ENCODE measurements around the gene ZNF638. TPM values are rescaled to one million over a fixed set of nuclear protein-coding genes. Genes with fewer than 3 reads are reported as not detected.

ZNF638 gene
- total and polyA plus RNA-seq, 10 of the 15 experiments (the other 5 are each of a cell fraction or from before 2014, with no cell fraction given), result 37.6 to 133 (median 64.5) TPM

- 48% methylated on average over 2 of the region's 2 CpGs for WGBS (ENCODE audit: insufficient coverage, insufficient replicate concordance, low lambda C conversion rate, missing lambda C conversion rate)
- H3K79me2 ChIP-seq (ENCODE audit: control insufficient read depth, insufficient read depth, low read length), result peaks cover 90% of the 10 kb centered on the region
- FAIRE-seq (no peak), ATAC-seq (no peak), DNase-seq (ENCODE audit: low read depth, low spot score) (no peak)
- H3K27ac ChIP-seq (ENCODE audit: control insufficient read depth, insufficient read depth), result no peak overlapping the region
- H4K20me1 ChIP-seq (ENCODE audit: control insufficient read depth, insufficient read depth), result no peaks in the 10 kb centered on the region; the same call in 1 of the 2 replicates
- CTCF ChIA-PET, result no interaction called here
- H3K27me3 ChIP-seq (replicated peaks in 1 of 2; ENCODE audit: control insufficient read depth in 2 of 2, insufficient read depth in 2 of 2, low read length in 1 of 2), result no peaks in the 10 kb centered on the region
- H3K4me2 ChIP-seq (ENCODE audit: control insufficient read depth, insufficient read depth), result no peak overlapping the region
- TF ChIP-seq MYB (IDR thresholded peaks at IDR 0.05; ENCODE audit: borderline replicate concordance, low read depth, low read length), result no peak
- no peak for TF ChIP-seq RELB (IDR thresholded peaks at IDR 0.05; ENCODE audit: low read depth)
- H3K36me3 ChIP-seq (ENCODE audit: control insufficient read depth in 2 of 2, insufficient read depth in 2 of 2, low read length in 1 of 2), result peaks cover 0 to 4% of the 10 kb centered on the region in 2 experiments; a peak in 1 of 4 replicates
- no peak overlapping the region for H2AFZ ChIP-seq (ENCODE audit: control insufficient read depth, low read depth, low read length)
- RAD21 ChIA-PET (ENCODE audit: unreplicated experiment), result no interaction called here
- no peaks in the 10 kb centered on the region for H3K4me1 ChIP-seq (ENCODE audit: control insufficient read depth, insufficient read depth, low read length)
- in situ Hi-C loops (cut with MboI) (no loop called here), intact Hi-C loops (cut with micrococcal nuclease; ENCODE audit: unreplicated experiment) (no loop called here)
- POLR2A ChIA-PET, result interaction anchor here (1.3 kb wide), 1 partner anchor 14 kb away, joined by 3 read pairs; no protein-coding TSS in a partner anchor
- H3K4me3 ChIP-seq, result no peak overlapping the region
- SMC1A ChIA-PET (ENCODE audit: uncharacterized antibody, unreplicated experiment), result no interaction called here
- no peak overlapping the region for H3K9ac ChIP-seq (ENCODE audit: control insufficient read depth, insufficient read depth, low read length)
- H3K9me3 ChIP-seq (replicated peaks; ENCODE audit: control insufficient read depth, insufficient read depth, low read length), result no peaks in the 10 kb centered on the region
- no TSS peak for BruUV-seq (replicated peaks)
These were observed 6.2 kb downstream of the ZNF638 start for GRCh38 chr2:71337776-71338175.

- in situ Hi-C loops (cut with MboI), result no loop called here
- WGBS (ENCODE audit: insufficient coverage, insufficient replicate concordance, low lambda C conversion rate, missing lambda C conversion rate), result 97% methylated on average over 2 of the region's 2 CpGs
- POLR2A ChIA-PET, result no interaction called here
- Histone ChIP-seq H3K36me3 (ENCODE audit: control insufficient read depth in 2 of 2, insufficient read depth in 2 of 2, low read length in 1 of 2) (peaks cover 0 to 4% of the 10 kb centered on the region in 2 experiments; a peak in 1 of 4 replicates), H3K9ac (ENCODE audit: control insufficient read depth, insufficient read depth, low read length) (no peak overlapping the region), H3K9me3 (replicated peaks; ENCODE audit: control insufficient read depth, insufficient read depth, low read length) (no peaks in the 10 kb centered on the region), H3K79me2 (ENCODE audit: control insufficient read depth, insufficient read depth, low read length) (peaks cover 78% of the 10 kb centered on the region), H4K20me1 (ENCODE audit: control insufficient read depth, insufficient read depth) (no peaks in the 10 kb centered on the region; the same call in 1 of the 2 replicates), H2AFZ (ENCODE audit: control insufficient read depth, low read depth, low read length) (no peak overlapping the region), H3K4me3 (no peak overlapping the region), H3K4me1 (ENCODE audit: control insufficient read depth, insufficient read depth, low read length) (no peaks in the 10 kb centered on the region), H3K27me3 (replicated peaks in 1 of 2; ENCODE audit: control insufficient read depth in 2 of 2, insufficient read depth in 2 of 2, low read length in 1 of 2) (no peaks in the 10 kb centered on the region), H3K4me2 (ENCODE audit: control insufficient read depth, insufficient read depth) (no peak overlapping the region), H3K27ac (ENCODE audit: control insufficient read depth, insufficient read depth) (no peak overlapping the region)
- RAD21 ChIA-PET (ENCODE audit: unreplicated experiment), result no interaction called here
- SMC1A ChIA-PET (ENCODE audit: uncharacterized antibody, unreplicated experiment), result no interaction called here
- intact Hi-C loops (cut with micrococcal nuclease; ENCODE audit: unreplicated experiment), result no loop called here
- DNase-seq (ENCODE audit: low read depth, low spot score), result no peak
- no TSS peak for BruUV-seq (replicated peaks)
- FAIRE-seq, result no peak
- TF ChIP-seq NR2C1 (IDR thresholded peaks at IDR 0.05), result no peak
- no peak for TF ChIP-seq MEF2B (IDR thresholded peaks at IDR 0.05; ENCODE audit: partially characterized antibody, poor library complexity, severe bottlenecking)
- no peak for TF ChIP-seq ZBTB4 (CRISPR knock-in tag; IDR thresholded peaks at IDR 0.05)
- TF ChIP-seq TBL1XR1 (IDR thresholded peaks at IDR 0.05; ENCODE audit: low read depth, low read length), result no peak
- TF ChIP-seq RBBP5 (conservative IDR thresholded peaks at IDR 0.05), result no peak
- CTCF ChIA-PET, result interaction anchor here (0.9 kb wide), 1 partner anchor 13 kb away, joined by 3 read pairs; no protein-coding TSS in a partner anchor
- ATAC-seq, result no peak
These were observed 8.1 kb downstream of the ZNF638 start for GRCh38 chr2:71339685-71340084.

Measured in GM12878 (cell line).